Measurements from ENCODE around the gene ZNF805.
"Not testable (repeated sequence)": the region's sequence is repeated elsewhere in the genome, so short reads cannot be mapped to it uniquely, and the experiment has no call there.

ZNF805 gene

GRCh38 chr19:57240311-57241090 lies at the start of gene ZNF805:
ZNF805 (plus strand) TSS chr19:57240632; CDS start chr19:57240892, 260 bp downstream.
- Histone ChIP-seq H3K9ac (ENCODE audit: low read length) (peak within 1 kb of the TSS; percentile 89), H3K4me1 (ENCODE audit: control insufficient read depth, insufficient read depth, low read length) (peaks cover 19% of the 10 kb centered on the region), H3K27me3 (replicated peaks; ENCODE audit: control insufficient read depth, insufficient read depth, low read length) (no peaks in the 10 kb centered on the region), H3K9me3 (ENCODE audit: control insufficient read depth, low read length) (no peaks in the 10 kb centered on the region), H3K36me3 (ENCODE audit: control insufficient read depth, insufficient read depth, low read length, severe bottlenecking) (peaks cover 15% of the 10 kb centered on the region), H3K4me3 (ENCODE audit: low read length) (peak within 1 kb of the TSS; percentile 86)
- DNase-seq (ENCODE audit: low read depth): peak; percentile 96

GRCh38 chr19:57191141-57192076 lies 49.0 kb upstream of the ZNF805 start, which contains the start of gene ZNF264:
ZNF264 (plus strand) TSS chr19:57191500; CDS start chr19:57191914, 414 bp downstream.
- Histone ChIP-seq H3K27me3 (replicated peaks; ENCODE audit: control insufficient read depth, insufficient read depth, low read length) (no peaks in the 10 kb centered on the region), H3K9me3 (ENCODE audit: control insufficient read depth, low read length) (no peaks in the 10 kb centered on the region), H3K9ac (ENCODE audit: low read length) (peak within 1 kb of the TSS; percentile 96), H3K4me1 (ENCODE audit: control insufficient read depth, insufficient read depth, low read length) (peaks cover 14% of the 10 kb centered on the region), H3K36me3 (ENCODE audit: control insufficient read depth, insufficient read depth, low read length, severe bottlenecking) (peaks cover 32% of the 10 kb centered on the region), H3K4me3 (ENCODE audit: low read length) (peak within 1 kb of the TSS; percentile 100)
- peak; percentile 96 for DNase-seq (ENCODE audit: low read depth)

GRCh38 chr19:57192077-57192420 lies 48.4 kb upstream of the ZNF805 start:
- peak overlapping the region; percentile 100 for H3K4me3 ChIP-seq (ENCODE audit: low read length)
- H3K4me1 ChIP-seq (ENCODE audit: control insufficient read depth, insufficient read depth, low read length): peaks cover 14% of the 10 kb centered on the region
- H3K9me3 ChIP-seq (ENCODE audit: control insufficient read depth, low read length): no peaks in the 10 kb centered on the region
- H3K27me3 ChIP-seq (replicated peaks; ENCODE audit: control insufficient read depth, insufficient read depth, low read length): no peaks in the 10 kb centered on the region
- DNase-seq (ENCODE audit: low read depth): no peak
- H3K9ac ChIP-seq (ENCODE audit: low read length): peak overlapping the region; percentile 96
- peaks cover 38% of the 10 kb centered on the region for H3K36me3 ChIP-seq (ENCODE audit: control insufficient read depth, insufficient read depth, low read length, severe bottlenecking)

- H3K9me3 ChIP-seq (ENCODE audit: control insufficient read depth, low read length): no peaks in the 10 kb centered on the region
- H3K36me3 ChIP-seq (ENCODE audit: control insufficient read depth, insufficient read depth, low read length, severe bottlenecking): peaks cover 45% of the 10 kb centered on the region
- H3K9ac ChIP-seq (ENCODE audit: low read length): no peak overlapping the region
- H3K4me1 ChIP-seq (ENCODE audit: control insufficient read depth, insufficient read depth, low read length): peaks cover 14% of the 10 kb centered on the region
- no peak for DNase-seq (ENCODE audit: low read depth)
- peak overlapping the region; percentile 100 for H3K4me3 ChIP-seq (ENCODE audit: low read length)
- H3K27me3 ChIP-seq (replicated peaks; ENCODE audit: control insufficient read depth, insufficient read depth, low read length): no peaks in the 10 kb centered on the region
These were observed 47.4 kb upstream of the ZNF805 start for GRCh38 chr19:57192993-57193392.

- DNase-seq (ENCODE audit: low read depth); H3K9me3 ChIP-seq (ENCODE audit: control insufficient read depth, low read length); H3K9ac ChIP-seq (ENCODE audit: low read length); H3K4me3 ChIP-seq (ENCODE audit: low read length); H3K4me1 ChIP-seq (ENCODE audit: control insufficient read depth, insufficient read depth, low read length); H3K27me3 ChIP-seq (replicated peaks; ENCODE audit: control insufficient read depth, insufficient read depth, low read length): not testable (repeated sequence)
- peaks cover 68% of the 10 kb centered on the region for H3K36me3 ChIP-seq (ENCODE audit: control insufficient read depth, insufficient read depth, low read length, severe bottlenecking)
These were observed 42.6 kb upstream of the ZNF805 start for GRCh38 chr19:57197874-57198273.

GRCh38 chr19:57202160-57202559 lies 38.3 kb upstream of the ZNF805 start:
- DNase-seq (ENCODE audit: low read depth): no peak
- peaks cover 53% of the 10 kb centered on the region for H3K36me3 ChIP-seq (ENCODE audit: control insufficient read depth, insufficient read depth, low read length, severe bottlenecking)
- no peak overlapping the region for H3K9ac ChIP-seq (ENCODE audit: low read length)
- H3K27me3 ChIP-seq (replicated peaks; ENCODE audit: control insufficient read depth, insufficient read depth, low read length): no peaks in the 10 kb centered on the region
- H3K4me3 ChIP-seq (ENCODE audit: low read length): no peak overlapping the region
- H3K4me1 ChIP-seq (ENCODE audit: control insufficient read depth, insufficient read depth, low read length): no peaks in the 10 kb centered on the region
- H3K9me3 ChIP-seq (ENCODE audit: control insufficient read depth, low read length): no peaks in the 10 kb centered on the region

GRCh38 chr19:57210381-57210780 lies 30.1 kb upstream of the ZNF805 start:
- peaks cover 9% of the 10 kb centered on the region for H3K9me3 ChIP-seq (ENCODE audit: control insufficient read depth, low read length)
- H3K4me1 ChIP-seq (ENCODE audit: control insufficient read depth, insufficient read depth, low read length): peaks cover 3% of the 10 kb centered on the region
- DNase-seq (ENCODE audit: low read depth): no peak
- H3K4me3 ChIP-seq (ENCODE audit: low read length): no peak overlapping the region
- H3K36me3 ChIP-seq (ENCODE audit: control insufficient read depth, insufficient read depth, low read length, severe bottlenecking): peaks cover 78% of the 10 kb centered on the region
- H3K27me3 ChIP-seq (replicated peaks; ENCODE audit: control insufficient read depth, insufficient read depth, low read length): no peaks in the 10 kb centered on the region
- no peak overlapping the region for H3K9ac ChIP-seq (ENCODE audit: low read length)

- Histone ChIP-seq H3K27me3 (replicated peaks; ENCODE audit: control insufficient read depth, insufficient read depth, low read length) (no peaks in the 10 kb centered on the region), H3K36me3 (ENCODE audit: control insufficient read depth, insufficient read depth, low read length, severe bottlenecking) (peaks cover 74% of the 10 kb centered on the region), H3K4me1 (ENCODE audit: control insufficient read depth, insufficient read depth, low read length) (peaks cover 3% of the 10 kb centered on the region), H3K4me3 (ENCODE audit: low read length) (no peak overlapping the region), H3K9me3 (ENCODE audit: control insufficient read depth, low read length) (peaks cover 9% of the 10 kb centered on the region), H3K9ac (ENCODE audit: low read length) (no peak overlapping the region)
- DNase-seq (ENCODE audit: low read depth): no peak
These were observed 28.3 kb upstream of the ZNF805 start for GRCh38 chr19:57212109-57212508.

- Histone ChIP-seq H3K9me3 (ENCODE audit: control insufficient read depth, low read length) (no peaks in the 10 kb centered on the region), H3K9ac (ENCODE audit: low read length) (no peak overlapping the region), H3K27me3 (replicated peaks; ENCODE audit: control insufficient read depth, insufficient read depth, low read length) (no peaks in the 10 kb centered on the region), H3K4me3 (ENCODE audit: low read length) (no peak overlapping the region), H3K4me1 (ENCODE audit: control insufficient read depth, insufficient read depth, low read length) (no peaks in the 10 kb centered on the region), H3K36me3 (ENCODE audit: control insufficient read depth, insufficient read depth, low read length, severe bottlenecking) (peaks cover 4% of the 10 kb centered on the region)
- DNase-seq (ENCODE audit: low read depth): no peak
These were observed 12.9 kb upstream of the ZNF805 start for GRCh38 chr19:57227502-57227901.

GRCh38 chr19:57231686-57232085 lies 8.7 kb upstream of the ZNF805 start:
- DNase-seq (ENCODE audit: low read depth): no peak
- no peaks in the 10 kb centered on the region for H3K27me3 ChIP-seq (replicated peaks; ENCODE audit: control insufficient read depth, insufficient read depth, low read length)
- H3K9me3 ChIP-seq (ENCODE audit: control insufficient read depth, low read length): no peaks in the 10 kb centered on the region
- no peaks in the 10 kb centered on the region for H3K4me1 ChIP-seq (ENCODE audit: control insufficient read depth, insufficient read depth, low read length)
- H3K36me3 ChIP-seq (ENCODE audit: control insufficient read depth, insufficient read depth, low read length, severe bottlenecking): no peaks in the 10 kb centered on the region
- no peak overlapping the region for H3K4me3 ChIP-seq (ENCODE audit: low read length)
- H3K9ac ChIP-seq (ENCODE audit: low read length): no peak overlapping the region

- Histone ChIP-seq H3K4me3 (ENCODE audit: low read length) (no peak overlapping the region), H3K4me1 (ENCODE audit: control insufficient read depth, insufficient read depth, low read length) (no peaks in the 10 kb centered on the region), H3K27me3 (replicated peaks; ENCODE audit: control insufficient read depth, insufficient read depth, low read length) (no peaks in the 10 kb centered on the region), H3K9me3 (ENCODE audit: control insufficient read depth, low read length) (no peaks in the 10 kb centered on the region), H3K9ac (ENCODE audit: low read length) (no peak overlapping the region), H3K36me3 (ENCODE audit: control insufficient read depth, insufficient read depth, low read length, severe bottlenecking) (no peaks in the 10 kb centered on the region)
- DNase-seq (ENCODE audit: low read depth): no peak
These were observed 7.2 kb upstream of the ZNF805 start for GRCh38 chr19:57233207-57233606.
